ENCODE data around the gene POP7.

The POP7 gene

DNA sequence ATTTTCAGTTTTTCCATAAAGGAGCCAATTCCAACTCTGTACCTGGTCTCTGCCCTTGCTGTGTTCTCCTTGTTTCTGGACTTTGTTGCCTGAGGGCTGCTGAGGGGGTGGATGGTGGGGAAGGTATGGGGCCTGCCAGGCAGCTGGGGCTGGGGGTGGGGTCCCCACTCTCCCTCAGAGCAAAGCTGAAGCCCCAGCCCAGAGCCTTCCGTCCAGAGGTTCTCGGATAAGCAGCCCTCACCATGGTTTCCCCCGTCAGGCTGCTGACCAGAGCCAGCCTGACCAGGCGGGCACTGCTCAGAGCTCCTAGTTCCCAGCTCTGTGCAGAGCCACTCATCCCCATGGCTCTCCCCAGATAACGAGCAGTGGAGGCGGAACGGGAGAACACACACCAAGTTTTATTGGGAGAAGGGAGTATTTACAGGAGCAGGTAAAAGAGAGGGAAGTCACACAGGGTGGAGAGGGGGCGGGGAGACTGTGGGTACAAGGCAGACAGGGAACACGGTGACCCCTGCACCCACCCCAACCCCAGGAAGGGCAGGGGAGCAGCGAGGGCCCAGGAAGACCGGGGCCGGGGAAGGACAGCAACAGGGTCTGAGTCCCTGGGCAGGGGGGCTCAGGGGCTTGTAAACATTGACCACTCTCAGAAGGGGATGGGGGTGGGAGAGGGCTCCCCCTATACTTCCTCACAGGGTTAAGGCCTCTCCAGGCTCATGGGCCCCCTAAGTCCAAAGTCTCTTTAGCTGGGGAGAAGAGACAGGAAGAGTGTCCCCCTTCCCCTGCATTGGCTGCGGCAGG lies 26.6 kb upstream of the POP7 start:
- no peak for DNase-seq

- DNase-seq, result no peak
These were observed 25.9 kb upstream of the POP7 start for GRCh38 chr7:100679927-100680575.

DNA sequence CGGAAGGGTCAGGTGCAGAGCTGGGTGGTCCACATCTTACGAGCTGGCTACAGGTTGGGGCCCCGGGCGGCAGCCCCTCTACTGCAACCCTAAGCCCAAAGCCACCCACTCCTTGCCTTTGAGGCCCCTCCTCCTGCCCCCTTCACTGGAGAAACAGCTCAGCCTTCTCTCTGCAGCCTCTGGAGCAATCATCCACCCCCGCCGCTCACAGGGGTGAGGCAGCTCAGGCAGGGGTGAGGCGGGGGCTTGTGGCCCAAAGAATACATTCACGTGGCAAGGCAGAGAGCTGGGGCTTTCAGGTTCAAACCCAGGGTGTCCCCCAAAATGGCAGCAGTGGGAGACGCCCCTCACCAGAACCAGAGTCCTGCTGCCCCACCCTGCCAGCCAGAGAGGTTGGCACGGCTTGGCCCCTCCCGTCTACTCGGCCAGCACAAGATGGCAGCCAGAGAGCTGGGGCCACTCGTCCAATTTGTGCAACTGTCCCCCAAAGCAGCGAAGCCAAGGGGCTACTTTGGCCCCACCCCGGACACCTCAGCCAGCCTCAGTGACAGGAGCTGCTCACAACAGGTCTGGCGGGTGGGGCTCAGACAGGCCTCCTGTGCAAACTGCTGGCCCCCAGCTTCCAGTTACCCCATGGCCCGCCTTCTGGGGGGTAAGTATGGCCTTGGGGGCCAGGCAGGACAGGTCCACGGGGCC lies 25.2 kb upstream of the POP7 start:
- DNase-seq, result no peak

DNA sequence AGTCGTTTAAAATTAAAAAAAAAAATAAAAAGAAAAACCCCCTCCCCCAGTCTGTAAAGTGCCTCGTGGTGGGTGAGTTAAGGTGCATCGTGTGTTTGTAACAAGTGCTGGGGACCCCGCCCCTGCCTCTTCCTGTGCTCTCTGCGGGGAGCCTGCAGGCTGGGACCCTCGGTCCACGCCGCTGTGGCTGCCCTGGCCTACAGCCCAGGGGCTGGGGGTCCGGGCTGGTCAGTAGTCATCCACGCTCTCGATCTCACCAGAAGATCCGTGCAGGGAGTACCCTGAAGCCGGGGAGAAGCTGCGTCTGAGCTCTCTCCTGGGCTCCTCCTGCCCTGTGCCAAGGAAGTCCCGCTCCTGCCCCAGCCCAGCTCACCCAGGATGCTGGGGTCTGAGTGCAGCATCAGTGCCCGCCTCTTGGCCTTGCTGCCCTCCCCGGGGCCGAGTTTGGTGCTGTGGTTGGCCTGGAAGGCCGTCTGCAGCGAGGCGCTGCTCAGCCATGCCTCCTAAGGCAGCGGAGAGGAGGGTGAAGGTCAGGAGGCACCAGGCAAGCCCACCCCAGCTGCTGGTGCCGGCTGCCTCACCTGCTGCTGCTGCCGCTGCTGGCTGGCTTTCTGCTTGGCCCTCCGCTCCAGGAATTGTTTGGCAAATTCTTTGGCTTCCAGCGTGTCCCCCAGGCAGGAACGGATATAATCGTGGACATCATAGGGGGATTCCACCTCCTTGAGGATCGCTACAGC lies 24.3 kb upstream of the POP7 start:
- DNase-seq, result no peak

- no peak for DNase-seq
These were observed 23.6 kb upstream of the POP7 start for GRCh38 chr7:100682228-100682741.

- DNase-seq, result no peak
These were observed 22.8 kb upstream of the POP7 start for GRCh38 chr7:100682991-100683658.

DNA sequence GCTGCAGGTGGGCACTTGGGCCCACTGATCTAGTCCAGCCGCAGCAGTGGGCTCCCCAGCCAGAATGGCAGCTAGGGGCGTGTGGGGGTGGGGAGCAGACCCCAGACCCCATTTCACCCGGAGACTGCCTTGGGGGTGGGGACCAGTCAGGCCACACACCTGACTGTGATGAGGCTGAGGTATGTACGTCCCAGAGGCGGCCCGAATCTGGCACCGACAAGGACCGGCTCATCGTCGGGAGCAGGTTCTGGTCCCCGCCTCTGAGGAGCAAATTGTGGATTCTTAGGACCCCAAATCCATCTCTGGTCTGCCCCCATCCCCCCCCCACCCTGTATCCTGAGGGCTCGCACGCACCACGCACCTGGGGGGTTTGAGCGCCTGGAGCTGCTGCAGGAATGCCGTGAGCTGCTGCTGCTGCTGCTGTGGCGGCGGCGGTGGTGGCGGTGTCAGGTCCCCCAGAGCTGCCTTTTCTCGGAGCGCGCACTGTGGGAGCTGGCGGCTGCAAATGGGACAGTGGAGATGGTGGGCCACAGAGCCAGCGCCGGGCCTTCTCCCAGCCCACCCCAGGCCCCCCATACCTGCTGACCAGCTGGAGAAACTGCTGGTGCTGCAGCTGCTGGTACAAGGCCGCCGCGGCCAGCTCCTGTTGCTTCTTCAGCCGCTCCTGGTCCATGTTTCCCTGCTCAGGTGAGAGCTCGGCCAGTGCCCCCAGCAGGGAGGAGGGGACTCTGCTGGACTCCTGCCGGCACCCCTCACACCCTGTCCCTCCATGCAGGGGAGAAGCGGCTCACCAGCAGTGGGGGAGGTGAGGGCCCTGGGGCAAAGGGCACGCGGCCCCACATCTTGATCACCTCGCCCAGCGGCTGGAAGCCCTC lies 22.0 kb upstream of the POP7 start:
- no peak for DNase-seq

GRCh38 chr7:100684534-100685042 lies 21.3 kb upstream of the POP7 start:
- DNase-seq, result no peak

DNA sequence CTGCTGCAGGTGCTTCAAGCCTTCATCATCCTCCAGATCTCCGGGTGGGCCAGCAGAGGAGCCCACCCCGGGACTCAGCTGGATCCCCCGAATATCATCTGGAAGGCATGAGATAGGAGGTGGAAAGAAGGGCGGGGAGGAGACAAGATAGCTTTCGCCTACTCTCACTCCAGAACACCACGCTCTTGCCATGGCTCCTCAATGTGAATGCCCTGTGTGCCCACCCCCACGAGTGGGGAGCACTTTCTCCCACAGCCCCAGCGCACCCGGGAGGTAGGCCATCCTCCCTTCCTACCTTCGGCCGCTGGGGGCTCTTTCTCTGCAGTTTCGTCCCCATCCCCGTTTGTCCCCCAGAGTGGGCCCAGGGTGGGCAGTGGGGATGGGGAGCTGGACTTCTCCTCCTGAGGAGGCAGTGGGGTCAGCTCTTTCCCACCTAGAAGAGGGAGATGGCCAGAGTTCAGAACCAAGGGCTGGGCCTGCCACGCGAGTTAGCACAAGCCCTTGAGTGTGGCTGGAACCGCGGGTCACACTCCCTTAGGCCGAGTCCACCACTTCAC lies 20.8 kb upstream of the POP7 start:
- no peak for DNase-seq

DNA sequence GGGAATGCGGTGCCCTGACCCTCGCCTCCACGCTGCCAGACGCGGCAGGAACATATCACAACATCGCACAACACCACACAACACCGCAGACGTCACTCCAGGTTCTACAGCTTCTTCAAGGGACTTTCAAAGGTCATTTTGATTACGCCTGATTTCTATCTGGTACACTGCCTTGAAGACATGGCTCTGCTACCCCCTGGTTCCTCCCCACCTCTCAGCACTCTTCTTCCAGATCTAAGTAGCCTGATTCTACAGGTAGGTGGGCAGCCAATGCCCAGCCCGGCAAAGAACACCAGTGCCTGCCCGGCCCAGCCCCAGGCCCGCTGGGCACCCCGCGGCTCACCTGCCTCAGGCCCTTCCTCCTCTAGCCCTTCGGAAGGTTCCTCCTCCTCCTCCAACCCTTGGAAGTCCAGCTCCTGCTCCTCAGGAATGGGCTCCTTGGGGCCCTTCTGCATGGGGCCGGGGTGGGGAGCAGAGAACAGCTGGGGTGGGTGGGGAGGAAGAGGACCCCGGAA lies 20.2 kb upstream of the POP7 start:
- no peak for DNase-seq

DNA sequence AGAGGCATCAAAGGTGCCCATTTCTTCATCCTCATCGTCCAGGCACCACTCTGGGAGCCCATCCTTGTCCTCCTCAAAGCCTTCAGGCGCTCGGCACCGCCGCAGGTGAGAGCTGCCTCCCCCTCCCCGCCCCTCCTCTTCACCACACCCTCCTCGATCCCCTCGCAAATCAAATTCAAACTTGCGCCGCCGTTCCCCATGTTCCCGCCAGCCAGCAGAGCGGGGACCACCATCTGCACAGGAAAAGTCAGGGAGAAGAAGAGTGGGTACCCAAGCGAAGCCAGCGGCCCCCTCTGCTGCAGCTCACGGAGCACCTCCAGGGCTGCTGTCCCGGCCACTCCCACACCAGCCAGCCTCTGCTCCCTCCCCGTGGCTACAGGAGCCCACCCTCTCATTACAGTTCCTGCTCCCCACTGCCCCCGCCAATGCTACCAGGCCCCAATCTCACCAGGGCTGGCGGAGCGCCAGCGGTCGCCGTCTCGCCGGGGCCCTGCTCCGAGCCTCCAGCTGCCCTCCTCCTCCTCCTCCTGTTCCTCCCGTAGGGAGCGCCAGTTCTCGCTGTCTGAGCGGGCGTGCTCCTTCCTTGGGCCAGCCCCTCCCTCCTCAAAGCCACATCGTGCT lies 19.6 kb upstream of the POP7 start:
- no peak for DNase-seq

DNA sequence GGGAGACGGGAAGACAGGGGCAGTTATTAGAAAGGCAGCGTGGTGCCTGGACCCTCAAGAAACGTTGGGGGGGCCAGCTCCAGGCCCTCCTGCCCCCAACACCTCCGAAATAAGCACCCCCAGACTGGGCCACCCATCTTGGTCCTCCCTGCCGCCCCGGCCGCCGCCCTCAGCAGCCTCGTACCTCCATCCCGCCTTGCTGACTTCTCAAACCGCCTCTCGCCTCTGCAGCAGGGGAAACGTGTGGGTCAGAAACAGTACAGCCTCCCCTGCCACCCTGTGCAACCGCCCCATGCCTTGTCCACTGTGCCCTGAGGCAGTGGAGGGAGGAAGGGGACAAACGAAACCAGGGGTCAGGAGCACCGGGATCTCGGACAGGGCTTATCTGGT lies 19.1 kb upstream of the POP7 start:
- no peak for DNase-seq

DNA sequence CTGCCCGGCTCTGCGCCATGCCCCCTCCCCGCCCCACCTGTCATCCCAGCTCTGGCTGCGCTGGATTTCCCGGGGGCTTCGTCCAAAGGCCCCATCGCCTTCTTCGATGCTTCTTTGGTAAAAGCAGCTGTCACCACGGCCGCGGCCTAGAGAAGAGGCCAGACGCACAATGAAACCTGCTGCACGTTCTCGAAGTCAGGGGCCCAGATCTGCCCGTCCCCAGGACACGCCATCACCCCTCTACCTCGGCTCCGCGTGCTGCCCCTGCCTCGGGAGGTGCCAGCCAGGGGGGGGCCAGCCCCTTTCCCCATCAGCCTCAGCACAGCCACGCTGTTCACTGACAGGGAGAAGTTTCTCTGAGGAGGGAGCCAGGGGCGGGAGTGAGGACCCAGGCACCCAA lies 18.7 kb upstream of the POP7 start:
- no peak for DNase-seq

DNA sequence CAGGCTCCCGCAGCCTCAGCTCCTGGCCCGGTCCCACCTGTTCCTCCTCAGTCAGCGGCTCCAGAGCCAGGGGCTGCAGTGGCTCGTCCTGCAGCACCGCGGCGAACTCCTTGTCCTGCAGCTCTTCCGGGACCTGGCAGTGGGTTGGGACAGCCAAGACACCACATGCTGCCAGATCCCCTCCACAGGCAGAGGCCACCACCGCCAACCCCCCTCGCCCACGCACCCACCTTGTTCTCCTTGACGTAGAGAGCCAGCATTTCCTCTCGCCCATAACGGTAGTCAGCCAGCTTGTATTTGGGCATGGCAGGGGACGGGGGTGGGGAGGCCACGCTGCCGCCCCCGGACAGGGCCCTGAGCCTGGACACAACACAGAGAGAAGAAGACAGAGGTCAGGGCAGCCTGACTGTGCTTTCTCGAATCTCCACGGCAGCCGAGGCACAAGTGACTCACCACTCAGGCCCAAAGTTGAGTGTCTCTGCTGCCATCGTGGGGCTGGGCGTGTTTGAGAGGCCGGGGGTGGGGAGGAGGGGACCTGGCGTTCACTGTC lies 18.1 kb upstream of the POP7 start:
- DNase-seq, result no peak

DNA sequence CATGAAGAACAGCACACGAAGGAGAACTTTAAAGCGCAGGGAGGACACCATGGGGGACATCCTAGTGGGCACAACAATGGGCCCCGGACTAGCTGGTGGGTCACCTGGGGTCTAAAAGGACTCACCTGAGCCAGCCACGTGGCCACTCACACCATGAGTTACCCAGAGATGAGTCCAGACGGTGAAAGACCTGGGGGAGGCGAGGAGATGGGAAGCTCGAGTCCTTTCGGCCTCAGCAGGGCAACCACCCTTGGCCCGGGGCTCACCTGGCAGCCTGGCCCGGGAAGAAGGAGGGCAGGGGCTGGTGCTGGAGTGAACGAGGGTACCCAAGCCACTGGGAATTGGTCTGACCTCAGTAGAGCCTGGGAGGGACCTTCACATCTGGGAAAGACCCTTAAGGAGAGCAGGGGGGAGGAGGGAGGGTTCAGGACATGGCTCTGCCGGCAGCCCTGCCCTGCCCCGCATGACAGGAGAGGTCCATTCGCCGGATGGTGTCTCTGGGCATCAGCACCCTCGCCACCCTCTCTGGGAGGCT lies 17.5 kb upstream of the POP7 start:
- no peak for DNase-seq

GRCh38 chr7:100689230-100690135 lies 16.4 kb upstream of the POP7 start:
- DNase-seq, result no peak

- peak; percentile 79 for DNase-seq
These were observed 14.0 kb upstream of the POP7 start for GRCh38 chr7:100691676-100692577.

All from effector CD4-positive, alpha-beta T cell (primary cell).